Endodermal cell (in vitro differentiated cells): ENCODE measurements around the gene THSD4. TPM values are rescaled to one million over a fixed set of nuclear protein-coding genes. Genes with fewer than 3 reads are reported as not detected.

Experiments used
- DNase-seq: peaks from one replicate; pipeline ENCODE4 v3.0.0-alpha.2; 2017
- H3K27ac ChIP-seq: 2 replicates; pipeline ENCODE4 v1.5.1; 2013; ENCODE audit warnings: mild to moderate bottlenecking, low read depth, low read length, moderate library complexity
- H3K27me3 ChIP-seq: 2 replicates; pipeline ENCODE4 v1.6.1; 2013; ENCODE audit warnings: mild to moderate bottlenecking, low read length, moderate library complexity; ENCODE audit not compliant: insufficient read depth, control insufficient read depth, poor library complexity, severe bottlenecking
- H3K36me3 ChIP-seq: 2 replicates; pipeline ENCODE4 v1.7.0; 2013; ENCODE audit warnings: mild to moderate bottlenecking, low read length, moderate library complexity; ENCODE audit not compliant: control insufficient read depth, insufficient read depth
- H3K4me1 ChIP-seq: one replicate; pipeline ENCODE4 v1.7.0; 2013; ENCODE audit warnings: low read length; ENCODE audit not compliant: control insufficient read depth, insufficient read depth
- H3K4me3 ChIP-seq: 2 replicates; pipeline ENCODE4 v1.5.1; 2013; ENCODE audit warnings: mild to moderate bottlenecking, low read length, moderate library complexity
- H3K9ac ChIP-seq: 2 replicates; pipeline ENCODE4 v1.6.1; 2013; ENCODE audit warnings: mild to moderate bottlenecking, low read length, moderate library complexity; ENCODE audit not compliant: poor library complexity, severe bottlenecking; ENCODE audit errors: extremely low read depth
- H3K9me3 ChIP-seq: 2 replicates; pipeline ENCODE4 v1.6.1; 2013; ENCODE audit warnings: mild to moderate bottlenecking, low read length, moderate library complexity; ENCODE audit not compliant: control insufficient read depth
- H3K27ac Mint-ChIP-seq: 2 replicates; pipeline ENCODE4 v1.8.0; 2020; ENCODE audit warnings: mixed read lengths
- H3K27me3 Mint-ChIP-seq: 2 replicates; pipeline ENCODE4 v1.8.0; 2021; ENCODE audit warnings: mild to moderate bottlenecking, mixed read lengths; ENCODE audit not compliant: insufficient read depth
- H3K36me3 Mint-ChIP-seq: 2 replicates; pipeline ENCODE4 v1.8.0; 2020; ENCODE audit warnings: low read depth, mixed read lengths
- H3K4me1 Mint-ChIP-seq: 2 replicates; pipeline ENCODE4 v1.8.0; 2020; ENCODE audit warnings: mixed read lengths
- H3K4me3 Mint-ChIP-seq: 2 replicates; pipeline ENCODE4 v1.8.0; 2020; ENCODE audit warnings: mild to moderate bottlenecking, moderate library complexity, mixed read lengths
- H3K9me3 Mint-ChIP-seq: 2 replicates; pipeline ENCODE4 v1.8.0; 2020; ENCODE audit warnings: mild to moderate bottlenecking, mixed read lengths
- WGBS, 2 experiments: methylation state at CpG; one replicate each; pipeline versions ENCODE4 v1.1.5 to v1.1.7; 2013; ENCODE audit warnings: missing lambda C conversion rate in 2 of 2, mixed read lengths in 1 of 2; ENCODE audit not compliant: insufficient coverage in 1 of 2, insufficient read length in 1 of 2; 5-methylcytosine and 5-hydroxymethylcytosine counted together
- total RNA-seq, 2 donors: library from RNA; stranded (reverse); fragmentation: NEBNext Ultra II Directional in 1 of 2; extraction: Animal tissue kit (Norgen Biotek cat#: 25700) in 1 of 2; gene quantifications; 2 replicates in 1 of 2; 3 replicates in 1 of 2; pipeline ENCODE4 v1.2.1, GENCODE V29; 2021
- TF ChIP-seq, protein P1 (sequence below): fragments of 200-600 bp; sonication (generic); conservative IDR thresholded peaks from 2 replicates; pipeline ENCODE4 v1.5.0; 2021; ENCODE audit warnings: antibody characterized with exemption, mild to moderate bottlenecking

The THSD4 gene
- total RNA-seq, 2 donors from 2014 or later, result 4.6 to 5.4 TPM

DNA sequence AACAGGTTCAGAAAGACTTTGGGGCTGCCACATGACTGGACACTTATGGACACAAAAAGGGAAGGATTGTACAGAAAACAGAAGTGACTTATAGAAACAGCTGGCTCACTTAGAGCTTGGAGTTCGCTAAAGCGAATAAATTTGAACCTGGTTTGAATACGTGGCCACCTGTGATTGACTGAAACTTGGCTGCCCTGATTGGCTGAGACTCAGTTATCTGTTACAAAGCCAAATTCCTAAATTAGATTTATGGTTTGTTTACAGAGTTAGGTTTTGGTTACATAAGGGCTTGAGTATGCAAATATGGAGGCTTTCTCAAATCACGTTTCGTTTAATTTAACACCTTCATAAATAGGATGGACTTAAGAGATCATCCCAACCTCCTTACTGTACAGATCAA, 270.2 kb downstream of the THSD4 start:
- Mint-ChIP-seq H3K27me3 (peaks cover 10% of the 10 kb centered on the region), H3K4me3 (no peak overlapping the region)
- WGBS, 2 experiments, result 82 to 90% methylated on average over 2 to 4 of the region's 5 CpGs

DNA sequence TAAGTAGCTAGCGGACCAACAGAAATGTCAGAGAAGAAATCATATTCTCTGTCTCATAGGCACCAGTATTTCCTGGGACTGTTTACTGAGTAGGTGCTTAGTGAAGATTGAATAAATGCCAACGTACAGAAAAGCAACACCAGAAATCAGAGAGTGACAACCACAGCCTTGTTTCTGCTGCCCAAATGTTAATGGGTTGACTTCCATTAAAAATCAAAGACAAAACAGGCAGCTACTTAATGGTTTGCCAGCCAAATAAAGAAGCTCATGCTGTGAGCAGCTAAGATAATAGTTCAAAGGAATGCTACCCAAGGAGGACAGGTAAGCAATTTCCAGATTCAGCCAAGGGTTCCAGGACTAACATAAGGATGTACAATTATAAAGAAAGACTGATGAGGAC, 270.7 kb downstream of the THSD4 start:
- H3K27me3 ChIP-seq, result no peaks in the 10 kb centered on the region
- no peak overlapping the region for H3K4me3 Mint-ChIP-seq
- 50 to 55% methylated on average over 2 of the region's 2 CpGs for WGBS, 2 experiments
- H3K4me3 ChIP-seq, result no peak overlapping the region
- peaks cover 26% of the 10 kb centered on the region for H3K4me1 Mint-ChIP-seq
- H3K27me3 Mint-ChIP-seq, result peaks cover 10% of the 10 kb centered on the region
- no peaks in the 10 kb centered on the region for H3K36me3 Mint-ChIP-seq
- no peak overlapping the region for H3K9ac ChIP-seq
- H3K27ac ChIP-seq, result no peak overlapping the region
- no peaks in the 10 kb centered on the region for H3K4me1 ChIP-seq
- H3K36me3 ChIP-seq, result no peaks in the 10 kb centered on the region
- no peak overlapping the region for H3K27ac Mint-ChIP-seq
- TF ChIP-seq, protein P1, sequence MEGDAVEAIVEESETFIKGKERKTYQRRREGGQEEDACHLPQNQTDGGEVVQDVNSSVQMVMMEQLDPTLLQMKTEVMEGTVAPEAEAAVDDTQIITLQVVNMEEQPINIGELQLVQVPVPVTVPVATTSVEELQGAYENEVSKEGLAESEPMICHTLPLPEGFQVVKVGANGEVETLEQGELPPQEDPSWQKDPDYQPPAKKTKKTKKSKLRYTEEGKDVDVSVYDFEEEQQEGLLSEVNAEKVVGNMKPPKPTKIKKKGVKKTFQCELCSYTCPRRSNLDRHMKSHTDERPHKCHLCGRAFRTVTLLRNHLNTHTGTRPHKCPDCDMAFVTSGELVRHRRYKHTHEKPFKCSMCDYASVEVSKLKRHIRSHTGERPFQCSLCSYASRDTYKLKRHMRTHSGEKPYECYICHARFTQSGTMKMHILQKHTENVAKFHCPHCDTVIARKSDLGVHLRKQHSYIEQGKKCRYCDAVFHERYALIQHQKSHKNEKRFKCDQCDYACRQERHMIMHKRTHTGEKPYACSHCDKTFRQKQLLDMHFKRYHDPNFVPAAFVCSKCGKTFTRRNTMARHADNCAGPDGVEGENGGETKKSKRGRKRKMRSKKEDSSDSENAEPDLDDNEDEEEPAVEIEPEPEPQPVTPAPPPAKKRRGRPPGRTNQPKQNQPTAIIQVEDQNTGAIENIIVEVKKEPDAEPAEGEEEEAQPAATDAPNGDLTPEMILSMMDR, result no peak
- DNase-seq, result no peak
- H3K9me3 ChIP-seq, result no peaks in the 10 kb centered on the region
- H3K9me3 Mint-ChIP-seq, result peaks cover 7% of the 10 kb centered on the region

More for the DNA sequence above, 270.2 kb downstream of the THSD4 start:
- Mint-ChIP-seq H3K9me3 (peaks cover 7% of the 10 kb centered on the region), H3K36me3 (no peaks in the 10 kb centered on the region), H3K4me1 (peaks cover 26% of the 10 kb centered on the region), H3K27ac (no peak overlapping the region)
- no peak for DNase-seq
- TF ChIP-seq, protein P1, result no peak
- H3K9ac ChIP-seq, result no peak overlapping the region
- H3K27me3 ChIP-seq, result no peaks in the 10 kb centered on the region
- H3K36me3 ChIP-seq, result no peaks in the 10 kb centered on the region
- no peaks in the 10 kb centered on the region for H3K9me3 ChIP-seq
- no peak overlapping the region for H3K27ac ChIP-seq
- no peaks in the 10 kb centered on the region for H3K4me1 ChIP-seq
- H3K4me3 ChIP-seq, result no peak overlapping the region

DNA sequence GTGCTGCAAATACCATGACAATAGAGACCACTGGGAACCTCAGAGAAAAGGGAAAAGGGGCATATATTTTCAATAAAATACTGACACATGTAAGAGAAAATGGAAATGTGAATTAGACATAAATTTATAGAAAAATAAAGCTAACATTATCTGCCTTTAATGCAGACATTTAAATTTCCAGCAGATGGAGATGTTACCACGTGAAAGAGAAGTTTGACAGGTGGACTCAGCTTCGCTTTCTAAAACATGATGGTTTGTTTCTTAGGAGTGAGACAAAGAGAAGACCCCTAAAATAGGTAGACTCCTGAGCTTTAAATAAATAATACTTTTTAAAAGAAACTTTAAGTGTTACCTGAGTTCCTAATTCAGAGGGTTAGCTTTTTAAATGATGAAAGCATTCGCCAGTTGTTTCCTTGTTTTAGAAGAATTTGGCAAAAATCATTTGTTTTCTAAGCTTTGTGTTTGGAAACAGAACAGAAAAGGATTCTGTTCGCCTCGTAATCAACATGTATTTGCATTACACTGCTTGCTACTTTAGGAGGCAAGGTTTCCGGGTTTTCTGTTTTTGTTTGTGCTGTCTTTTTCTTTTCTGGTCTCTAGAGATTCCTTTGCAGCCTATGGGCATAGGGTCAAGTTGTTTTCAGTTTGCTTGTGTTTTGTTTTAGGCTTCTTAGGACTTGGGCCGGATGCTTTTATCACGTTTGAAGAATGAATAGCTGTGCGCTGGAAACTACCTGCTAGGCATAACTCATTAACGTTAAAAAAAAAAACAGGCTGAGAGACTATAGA, 271.4 kb downstream of the THSD4 start:
- no peak overlapping the region for H3K27ac ChIP-seq
- TF ChIP-seq, protein P1, result peak; percentile 74
- Mint-ChIP-seq H3K4me1 (peaks cover 26% of the 10 kb centered on the region), H3K27me3 (peaks cover 10% of the 10 kb centered on the region), H3K27ac (peak overlapping the region; percentile 64), H3K4me3 (no peak overlapping the region), H3K36me3 (no peaks in the 10 kb centered on the region), H3K9me3 (peaks cover 7% of the 10 kb centered on the region)
- H3K36me3 ChIP-seq, result no peaks in the 10 kb centered on the region
- no peaks in the 10 kb centered on the region for H3K9me3 ChIP-seq
- H3K27me3 ChIP-seq, result no peaks in the 10 kb centered on the region
- 13 to 19% methylated on average over 7 to 10 of the region's 10 CpGs for WGBS, 2 experiments
- no peaks in the 10 kb centered on the region for H3K4me1 ChIP-seq
- H3K9ac ChIP-seq, result no peak overlapping the region
- DNase-seq, result no peak
- no peak overlapping the region for H3K4me3 ChIP-seq
